Stimulated activated CD8-positive, alpha-beta memory T cell treated with anti-CD3 and anti-CD28 coated beads, Interleukin-12 subunit alpha, Interleukin-12 subunit beta, amount 100 ng/mL, for 1 hour (primary cell): ENCODE results near the gene TMEM255B.
"Not testable (repeated sequence)": the region's sequence is repeated elsewhere in the genome, so short reads cannot be mapped to it uniquely, and the experiment has no call there.

ENCODE experiments used
- DNase-seq: peaks from one replicate; pipeline ENCODE4 v3.0.0-alpha.2; 2020; ENCODE audit warnings: low read depth

TMEM255B gene

GRCh38 chr13:113749507-113749906, 9.5 kb upstream of the TMEM255B start:
- no peak for DNase-seq

- DNase-seq = no peak
Measured at GRCh38 chr13:113749967-113750366, 9.1 kb upstream of the TMEM255B start.

GRCh38 chr13:113750554-113751399, 8.2 kb upstream of the TMEM255B start:
- no peak for DNase-seq

GRCh38 chr13:113751491-113751890, 7.5 kb upstream of the TMEM255B start:
- no peak for DNase-seq

- not testable (repeated sequence) for DNase-seq
Measured at GRCh38 chr13:113752211-113752986, 6.6 kb upstream of the TMEM255B start.

- no peak for DNase-seq
Measured at GRCh38 chr13:113753171-113753570, 5.9 kb upstream of the TMEM255B start.

- DNase-seq = no peak
Measured at GRCh38 chr13:113754242-113754641, 4.8 kb upstream of the TMEM255B start.

GRCh38 chr13:113754691-113755090, 4.3 kb upstream of the TMEM255B start:
- no peak for DNase-seq

- DNase-seq = no peak
Measured at GRCh38 chr13:113756441-113757097, 2.5 kb upstream of the TMEM255B start.

- DNase-seq = no peak
Measured at GRCh38 chr13:113759525-113760137, 605 bp downstream of the TMEM255B start.

GRCh38 chr13:113761136-113761535, 2.1 kb downstream of the TMEM255B start:
- no peak for DNase-seq

- no peak for DNase-seq
Measured at GRCh38 chr13:113762075-113762474, 3.0 kb downstream of the TMEM255B start.

GRCh38 chr13:113762538-113762937, 3.5 kb downstream of the TMEM255B start:
- no peak for DNase-seq

GRCh38 chr13:113763254-113763653, 4.2 kb downstream of the TMEM255B start:
- DNase-seq = no peak

GRCh38 chr13:113763961-113764792, 5.2 kb downstream of the TMEM255B start:
- no peak for DNase-seq

GRCh38 chr13:113764793-113765563, 6.0 kb downstream of the TMEM255B start:
- DNase-seq = no peak

- DNase-seq = no peak
Measured at GRCh38 chr13:113765564-113765910, 6.5 kb downstream of the TMEM255B start.

- no peak for DNase-seq
Measured at GRCh38 chr13:113766035-113766800, 7.2 kb downstream of the TMEM255B start.

- no peak for DNase-seq
Measured at GRCh38 chr13:113767366-113767765, 8.3 kb downstream of the TMEM255B start.
